GM23338 (cell line): ENCODE data around the gene TOX2. TPM values are rescaled to one million over a fixed set of nuclear protein-coding genes. Genes with fewer than 3 reads are reported as not detected.

Experiments
- ATAC-seq: fragments of 200-7000 bp; cut with Tn5 transposase; 3 replicates; pipeline ENCODE4 v1.9.1; 2020
- DNase-seq: peaks from one replicate; pipeline ENCODE4 v3.0.0-alpha.2; 2015; ENCODE audit warnings: low spot score
- H2AFZ ChIP-seq: fragments of 200-600 bp; sonication (generic); 2 replicates; pipeline ENCODE4 v1.8.0; 2016; ENCODE audit warnings: antibody characterized with exemption, mild to moderate bottlenecking, moderate library complexity
- H3F3A ChIP-seq: fragments of 200-600 bp; sonication (generic); replicated peaks from 2 replicates; pipeline ENCODE4 v1.8.0; 2017; ENCODE audit warnings: antibody characterized with exemption, mixed run types, low read depth
- H3K27ac ChIP-seq: fragments of 200-600 bp; sonication (generic); 2 replicates; pipeline ENCODE4 v1.6.1; 2016; ENCODE audit warnings: low read depth
- H3K27me3 ChIP-seq: fragments of 200-600 bp; sonication (generic); 2 replicates; pipeline ENCODE4 v1.8.0; 2016; ENCODE audit warnings: mild to moderate bottlenecking, mixed run types, moderate library complexity; ENCODE audit not compliant: insufficient read depth
- H3K36me3 ChIP-seq: fragments of 200-600 bp; sonication (generic); 2 replicates; pipeline ENCODE4 v1.8.0; 2016; ENCODE audit warnings: mild to moderate bottlenecking; ENCODE audit not compliant: insufficient read depth
- H3K4me1 ChIP-seq: fragments of 200-600 bp; sonication (generic); 2 replicates; pipeline ENCODE4 v1.8.0; 2016; ENCODE audit warnings: mild to moderate bottlenecking, moderate library complexity; ENCODE audit not compliant: insufficient read depth
- H3K4me2 ChIP-seq: fragments of 200-600 bp; sonication (generic); 2 replicates; pipeline ENCODE4 v1.7.1; 2017; ENCODE audit warnings: mixed run types
- H3K4me3 ChIP-seq: fragments of 200-600 bp; sonication (generic); 2 replicates; pipeline ENCODE4 v1.6.1; 2016; ENCODE audit warnings: mixed run types
- H3K79me2 ChIP-seq: fragments of 200-600 bp; sonication (generic); replicated peaks from 2 replicates; pipeline ENCODE4 v1.8.0; 2017; ENCODE audit warnings: mild to moderate bottlenecking; ENCODE audit not compliant: insufficient read depth
- H3K9me2 ChIP-seq: fragments of 200-600 bp; sonication (generic); 2 replicates; pipeline ENCODE4 v1.8.0; 2017; ENCODE audit not compliant: insufficient read depth
- H4K20me1 ChIP-seq: fragments of 200-600 bp; sonication (generic); replicated peaks from 2 replicates; pipeline ENCODE4 v1.8.0; 2017; ENCODE audit warnings: mild to moderate bottlenecking; ENCODE audit not compliant: insufficient read depth
- H3K27ac Mint-ChIP-seq: 2 replicates; pipeline ENCODE4 v1.8.0; 2020; ENCODE audit warnings: inconsistent platforms, mild to moderate bottlenecking, moderate library complexity, mixed read lengths
- H3K27me3 Mint-ChIP-seq: 3 replicates; pipeline ENCODE4 v1.8.0; 2022; ENCODE audit warnings: low read depth, mild to moderate bottlenecking, moderate library complexity, mixed read lengths, inconsistent platforms; ENCODE audit not compliant: insufficient read depth, poor library complexity
- H3K36me3 Mint-ChIP-seq: 3 replicates; pipeline ENCODE4 v1.8.0; 2021; ENCODE audit warnings: low read depth, mild to moderate bottlenecking, inconsistent platforms, moderate library complexity, mixed read lengths
- H3K4me1 Mint-ChIP-seq: 3 replicates; pipeline ENCODE4 v1.8.0; 2020; ENCODE audit warnings: mild to moderate bottlenecking, inconsistent platforms, mixed read lengths
- H3K4me3 Mint-ChIP-seq: 3 replicates; pipeline ENCODE4 v1.8.0; 2021; ENCODE audit warnings: moderate library complexity, mild to moderate bottlenecking, inconsistent platforms, mixed read lengths
- H3K9me3 Mint-ChIP-seq: 3 replicates; pipeline ENCODE4 v1.8.0; 2020; ENCODE audit warnings: moderate library complexity, mild to moderate bottlenecking, inconsistent platforms, mixed read lengths
- CREB1 ChIP-seq: fragments of 250-450 bp; sonication (Bioruptor Pico); IDR thresholded peaks from 2 replicates; pipeline ENCODE4 v1.5.0; 2020; ENCODE audit warnings: low read depth, mild to moderate bottlenecking, moderate library complexity
- CTCF ChIP-seq, 2 experiments: fragments of 200-600 bp in 1 of 2; sonication (generic) in 1 of 2; conservative IDR thresholded peaks; 2 replicates each; pipeline versions ENCODE4 v1.5.1 to v1.6.1; 2016 to 2017; ENCODE audit warnings: antibody characterized with exemption in 2 of 2, low read depth in 2 of 2, mild to moderate bottlenecking in 2 of 2, moderate library complexity in 1 of 2
- ETS1 ChIP-seq: IDR thresholded peaks from 2 replicates; pipeline ENCODE4 v1.6.1; 2016; ENCODE audit warnings: antibody characterized with exemption
- EZH2 ChIP-seq: fragments of 200-600 bp; sonication (generic); IDR thresholded peaks from one replicate; pipeline ENCODE4 v1.8.0; 2017; ENCODE audit warnings: antibody characterized with exemption, mild to moderate bottlenecking, low read depth; ENCODE audit not compliant: unreplicated experiment
- EZH2phosphoT487 ChIP-seq: fragments of 200-600 bp; sonication (generic); IDR thresholded peaks from one replicate; pipeline ENCODE4 v1.8.1; 2018; ENCODE audit warnings: antibody characterized with exemption; ENCODE audit not compliant: unreplicated experiment
- JUNB ChIP-seq: IDR thresholded peaks from one replicate; pipeline ENCODE4 v1.6.1; 2016; ENCODE audit warnings: antibody characterized with exemption; ENCODE audit not compliant: unreplicated experiment
- NANOG ChIP-seq: IDR thresholded peaks from 2 replicates; pipeline ENCODE4 v1.6.1; 2016; ENCODE audit warnings: antibody characterized with exemption, borderline replicate concordance
- POLR2AphosphoS5 ChIP-seq: IDR thresholded peaks from 2 replicates; pipeline ENCODE4 v1.6.1; 2016; ENCODE audit warnings: antibody characterized with exemption, low read depth
- REST ChIP-seq: IDR thresholded peaks from one replicate; pipeline ENCODE4 v1.6.1; 2018; ENCODE audit warnings: antibody characterized with exemption; ENCODE audit not compliant: unreplicated experiment
- STAT1 ChIP-seq: IDR thresholded peaks from one replicate; pipeline ENCODE4 v1.6.1; 2016; ENCODE audit warnings: antibody characterized with exemption; ENCODE audit not compliant: unreplicated experiment
- ZNF114 ChIP-seq: fragments of 250-450 bp; sonication (Bioruptor Pico); IDR thresholded peaks from 2 replicates; pipeline ENCODE4 v1.5.0; 2020; ENCODE audit warnings: mild to moderate bottlenecking, moderate library complexity
- ZNF331 ChIP-seq: fragments of 250-450 bp; sonication (Bioruptor Pico); IDR thresholded peaks from 2 replicates; pipeline ENCODE4 v1.5.0; 2020; ENCODE audit warnings: low read depth, mild to moderate bottlenecking, moderate library complexity
- ZNF462 ChIP-seq: fragments of 250-450 bp; sonication (Bioruptor Pico); IDR thresholded peaks from 2 replicates; pipeline ENCODE4 v1.5.0; 2020; ENCODE audit warnings: mild to moderate bottlenecking, moderate library complexity
- polyA plus RNA-seq: library from polyadenylated mRNA; unstranded; fragments of >200 nt; fragmentation: Nextera tagmentation; extraction: Ambion mirVana; gene quantifications from 2 replicates; pipeline ENCODE4 v1.2.1, GENCODE V29; 2016
- total RNA-seq: library from RNA; depleted of rRNA; stranded (reverse); fragments of >200 nt; shearing (Covaris generic); gene quantifications from 2 replicates; pipeline ENCODE4 v1.2.3, GENCODE V29; 2014

The TOX2 gene
- total and polyA plus RNA-seq, 2 experiments from 2014 or later: 1.4 to 1.5 TPM

- H3K27me3 ChIP-seq: 0 out of 2 replicates have a peak, but pooled peaks cover 7% of the 10 kb centered on the region
- Mint-ChIP-seq H3K27me3 (peaks cover 9% of the 10 kb centered on the region), H3K36me3 (no peaks in the 10 kb centered on the region), H3K9me3 (peaks cover 6% of the 10 kb centered on the region; the same call in 1 of the 3 replicates), H3K4me3 (no peak overlapping the region), H3K4me1 (peaks cover 30% of the 10 kb centered on the region), H3K27ac (no peak overlapping the region)
- no peaks in the 10 kb centered on the region for H3K36me3 ChIP-seq
- H3K79me2 ChIP-seq: no peaks in the 10 kb centered on the region
- no peak overlapping the region for H3K4me3 ChIP-seq
- TF ChIP-seq JUNB (no peak), NANOG (no peak), EZH2 (no peak), EZH2phosphoT487 (no peak), CREB1 (CRISPR knock-in tag) (no peak), ZNF114 (CRISPR knock-in tag) (no peak), POLR2AphosphoS5 (no peak), ETS1 (no peak), REST (no peak), ZNF331 (CRISPR knock-in tag) (no peak), STAT1 (no peak), CTCF (conservative IDR thresholded peaks at IDR 0.05; ENCODE audit: low read depth in 2 of 2) (no peak), ZNF462 (CRISPR knock-in tag) (no peak)
- H3F3A ChIP-seq: no peaks in the 10 kb centered on the region
- DNase-seq: no peak
- no peaks in the 10 kb centered on the region for H3K9me2 ChIP-seq
- no peak overlapping the region for H3K27ac ChIP-seq
- H2AFZ ChIP-seq: no peak overlapping the region
- H3K4me2 ChIP-seq: no peak overlapping the region
- no peaks in the 10 kb centered on the region for H4K20me1 ChIP-seq
- peaks cover 18% of the 10 kb centered on the region for H3K4me1 ChIP-seq
- no peak for ATAC-seq
Observed at GRCh38 chr20:43958626-43959025, 44.0 kb downstream of the TOX2 start.
